K562 (cell line): Measurements from ENCODE around the gene RMC1. TPM values are rescaled to one million over a fixed set of nuclear protein-coding genes. Genes with fewer than 3 reads are reported as not detected.

Experiments used
- DMBX1 ChIP-seq: fragments of 250-450 bp; sonication (Bioruptor Pico); IDR thresholded peaks from 2 replicates; pipeline ENCODE4 v1.8.0; 2022; ENCODE audit warnings: inconsistent platforms, mild to moderate bottlenecking, moderate library complexity, borderline replicate concordance
- E2F8 ChIP-seq: fragments of 450-650 bp; IDR thresholded peaks from 2 replicates; pipeline ENCODE4 v1.7.1; 2018; ENCODE audit warnings: mild to moderate bottlenecking, low read depth; ENCODE audit not compliant: partially characterized antibody
- ERF ChIP-seq: fragments of 450-650 bp; formaldehyde crosslinking; IDR thresholded peaks from 2 replicates; pipeline ENCODE4 v1.4.0; 2020; ENCODE audit warnings: mild to moderate bottlenecking, mixed read lengths
- HNRNPLL ChIP-seq: fragments of 200-400 bp; formaldehyde crosslinking; IDR thresholded peaks from 2 replicates; pipeline ENCODE4 v1.6.1; 2017; ENCODE audit warnings: low read length, low read depth, mild to moderate bottlenecking; ENCODE audit not compliant: poor library complexity, severe bottlenecking
- ILK ChIP-seq: fragments of 450-650 bp; IDR thresholded peaks from 2 replicates; pipeline ENCODE4 v1.6.1; 2016; ENCODE audit warnings: missing genetic modification characterization, low read depth, mild to moderate bottlenecking, missing compliant biosample characterization, moderate library complexity, borderline replicate concordance
- KLF16 ChIP-seq: IDR thresholded peaks from 2 replicates; pipeline ENCODE4 v1.6.1; 2016; ENCODE audit warnings: antibody characterized with exemption
- MTA3 ChIP-seq: fragments of 450-650 bp; formaldehyde crosslinking; IDR thresholded peaks from 2 replicates; pipeline ENCODE4 v1.6.1; 2017; ENCODE audit warnings: mild to moderate bottlenecking, borderline replicate concordance
- MXI1 ChIP-seq: IDR thresholded peaks from 2 replicates; pipeline ENCODE4 v1.6.1; 2011; ENCODE audit warnings: low read depth, mild to moderate bottlenecking, improper control_type of control experiment, low read length
- NR3C1 ChIP-seq: sonication (generic); formaldehyde crosslinking; IDR thresholded peaks from 2 replicates; pipeline ENCODE4 v1.8.1; 2022; ENCODE audit warnings: missing genetic modification reagents
- RNF219 ChIP-seq: fragments of 250-450 bp; sonication (Bioruptor Pico); IDR thresholded peaks from 2 replicates; pipeline ENCODE4 v1.5.0; 2022; ENCODE audit warnings: mild to moderate bottlenecking
- SETDB1 ChIP-seq: IDR thresholded peaks from one replicate; pipeline ENCODE4 v1.6.1; 2012; ENCODE audit warnings: low read length, control low read depth, inconsistent platforms
- SRSF7 ChIP-seq: fragments of 200-400 bp; formaldehyde crosslinking; optimal IDR thresholded peaks from 2 replicates; pipeline ENCODE3; 2017; ENCODE audit warnings: mild to moderate bottlenecking, low read depth, low read length
- TRIM24 ChIP-seq, 2 experiments: fragments of 450-650 bp; IDR thresholded peaks; 2 replicates each; pipeline ENCODE4 v1.6.1; 2016
- TRIM25 ChIP-seq: fragments of 450-650 bp; IDR thresholded peaks from 2 replicates; pipeline ENCODE4 v1.7.0; 2016; ENCODE audit warnings: borderline replicate concordance
- ZBTB49 ChIP-seq: sonication (generic); formaldehyde crosslinking; IDR thresholded peaks from 2 replicates; pipeline ENCODE4 v1.8.0; 2022; ENCODE audit warnings: missing genetic modification reagents, mild to moderate bottlenecking, borderline replicate concordance
- ZFPM2 ChIP-seq: fragments of 250-450 bp; sonication (Bioruptor Pico); IDR thresholded peaks from 2 replicates; pipeline ENCODE4 v1.5.1; 2022; ENCODE audit warnings: mild to moderate bottlenecking
- ZKSCAN1 ChIP-seq: fragments of 150-350 bp; IDR thresholded peaks from 2 replicates; pipeline ENCODE4 v1.6.1; 2016; ENCODE audit warnings: low read depth, low read length
- ZNF175 ChIP-seq: fragments of 200-800 bp; sonication (Bioruptor generic); IDR thresholded peaks from 2 replicates; pipeline ENCODE4 v1.6.1; 2016; ENCODE audit warnings: low read depth, mild to moderate bottlenecking, missing genetic modification characterization, missing compliant biosample characterization
- polyA plus RNA-seq, 8 experiments: library from polyadenylated mRNA; depleted of rRNA in 4 of 8; stranded (reverse) in 5 of 8; unstranded in 3 of 8; fragments of >200 nt; fragmentation: Nextera tagmentation in 2 of 8; fragmentation: Illumina TruSeq in 1 of 8; extraction: Ambion mirVana in 2 of 8; extraction: Trizol in 1 of 8; gene quantifications; 2 replicates each; pipeline versions ENCODE4 v1.2.1 to v1.2.3, GENCODE V29; 2011 to 2014; ENCODE audit warnings: inconsistent platforms in 1 of 8, missing spikeins in 1 of 8
- total RNA-seq, 7 experiments: library from RNA; depleted of rRNA in 6 of 7; stranded (reverse); fragments of >200 nt in 6 of 7; fragmentation: Illumina TruSeq in 2 of 7; extraction: Trizol in 2 of 7; gene quantifications; 2 replicates each; pipeline versions ENCODE4 v1.2.1 to v1.2.3, GENCODE V29; 2011 to 2021; ENCODE audit warnings: low replicate concordance in 1 of 7

The RMC1 gene
- total and polyA plus RNA-seq, 9 of the 15 experiments (the other 6 are each of a cell fraction or from before 2014, with no cell fraction given): 7.5 to 42.4 (median 35.5) TPM

- peak; percentile 46 for TF ChIP-seq E2F8
- 0 out of 2 replicates have a peak, but pooled peaks have one; percentile 31 for TF ChIP-seq RNF219
- TF ChIP-seq SRSF7: no peak
- TF ChIP-seq TRIM24 (IDR thresholded peaks at IDR 0.05): peak in 1 of 2 experiments; percentile 64; a peak in 2 of 4 replicates
- no peak for TF ChIP-seq ILK (tag)
- TF ChIP-seq MTA3: peak; percentile 60
- no peak; the same call in 1 of the 2 replicates for TF ChIP-seq NR3C1 (CRISPR knock-in tag)
- peak; percentile 42 for TF ChIP-seq HNRNPLL
- TF ChIP-seq DMBX1 (CRISPR knock-in tag): peak; percentile 40; the same call in 1 of the 2 replicates
- no peak; the same call in none of the 2 replicates for TF ChIP-seq MXI1
- 0 out of 2 replicates have a peak, but pooled peaks have one; percentile 63 for TF ChIP-seq ZFPM2 (CRISPR knock-in tag)
- no peak for TF ChIP-seq TRIM25
- TF ChIP-seq ZNF175 (CRISPR knock-in tag): no peak
- no peak for TF ChIP-seq ZBTB49 (CRISPR knock-in tag)
- no peak; the same call in 1 of the 2 replicates for TF ChIP-seq ERF
- no peak for TF ChIP-seq ZKSCAN1
- no peak for TF ChIP-seq SETDB1
- TF ChIP-seq KLF16: no peak
Observed at GRCh38 chr18:23503038-23503962, at the start of gene RMC1 (continued).
